HepG2 (cell line): ENCODE measurements around the gene GGACT. TPM values are rescaled to one million over a fixed set of nuclear protein-coding genes. Genes with fewer than 3 reads are reported as not detected.

Experiments
- AHR ChIP-seq: IDR thresholded peaks from 2 replicates; pipeline ENCODE4 v1.6.1; 2018; ENCODE audit warnings: missing genetic modification reagents, missing compliant biosample characterization
- ATF7-NPFF ChIP-seq: sonication (generic); formaldehyde crosslinking; IDR thresholded peaks from 2 replicates; pipeline ENCODE4 v1.8.1; 2023; ENCODE audit warnings: mild to moderate bottlenecking, low read depth, missing genetic modification reagents, moderate library complexity
- ELF1 ChIP-seq: sonication (generic); formaldehyde crosslinking; IDR thresholded peaks from 2 replicates; pipeline ENCODE4 v1.4.0; 2020; ENCODE audit warnings: missing genetic modification reagents
- HNF1A ChIP-seq, 2 experiments: sonication (generic) in 1 of 2; formaldehyde crosslinking in 1 of 2; IDR thresholded peaks; 2 replicates each; pipeline versions ENCODE4 v1.4.0 to v1.6.1; 2016 to 2020; ENCODE audit warnings: borderline replicate concordance in 1 of 2, low read depth in 1 of 2, mild to moderate bottlenecking in 1 of 2, missing genetic modification reagents in 1 of 2
- KAT8 ChIP-seq: IDR thresholded peaks from 2 replicates; pipeline ENCODE4 v1.6.1; 2016; ENCODE audit warnings: missing genetic modification reagents, missing compliant biosample characterization
- NCOA2 ChIP-seq: sonication (generic); formaldehyde crosslinking; IDR thresholded peaks from 2 replicates; pipeline ENCODE4 v1.8.0; 2022; ENCODE audit warnings: inconsistent platforms
- RAD21 ChIP-seq: fragments of 450-650 bp; formaldehyde crosslinking; IDR thresholded peaks from 2 replicates; pipeline ENCODE4 v1.5.0; 2020; ENCODE audit warnings: mild to moderate bottlenecking
- RXRB ChIP-seq: IDR thresholded peaks from 2 replicates; pipeline ENCODE4 v1.6.1; 2016; ENCODE audit warnings: borderline replicate concordance, missing genetic modification reagents, missing compliant biosample characterization
- SIN3A ChIP-seq: IDR thresholded peaks from 2 replicates; pipeline ENCODE4 v1.6.1; 2011; ENCODE audit warnings: low read depth, mild to moderate bottlenecking, control low read depth, low read length, borderline replicate concordance
- XBP1 ChIP-seq: sonication (generic); formaldehyde crosslinking; IDR thresholded peaks from 2 replicates; pipeline ENCODE4 v1.5.0; 2020; ENCODE audit warnings: missing genetic modification reagents
- YEATS4 ChIP-seq: sonication (generic); formaldehyde crosslinking; IDR thresholded peaks from 2 replicates; pipeline ENCODE4 v1.4.0; 2020; ENCODE audit warnings: missing genetic modification reagents, borderline replicate concordance
- ZBTB7A ChIP-seq: sonication (generic); formaldehyde crosslinking; IDR thresholded peaks from 2 replicates; pipeline ENCODE4 v1.8.0; 2022; ENCODE audit warnings: mild to moderate bottlenecking, missing genetic modification reagents
- ZFAT ChIP-seq: sonication (generic); formaldehyde crosslinking; conservative IDR thresholded peaks from 2 replicates; pipeline ENCODE4 v1.8.1; 2023; ENCODE audit warnings: missing genetic modification reagents, inconsistent platforms
- ZFP37 ChIP-seq: sonication (generic); formaldehyde crosslinking; IDR thresholded peaks from 2 replicates; pipeline ENCODE4 v1.4.0; 2020; ENCODE audit warnings: missing genetic modification reagents, borderline replicate concordance
- ZNF615 ChIP-seq: sonication (generic); formaldehyde crosslinking; IDR thresholded peaks from 2 replicates; pipeline ENCODE4 v1.5.0; 2020; ENCODE audit warnings: mild to moderate bottlenecking, missing genetic modification reagents, borderline replicate concordance
- ZNF691 ChIP-seq: sonication (generic); formaldehyde crosslinking; IDR thresholded peaks from 2 replicates; pipeline ENCODE4 v1.4.0; 2020; ENCODE audit warnings: missing genetic modification reagents, low read depth, mild to moderate bottlenecking, borderline replicate concordance
- ZNF878 ChIP-seq: sonication (generic); formaldehyde crosslinking; IDR thresholded peaks from 2 replicates; pipeline ENCODE4 v1.8.1; 2023; ENCODE audit warnings: mild to moderate bottlenecking, missing genetic modification reagents, moderate library complexity
- polyA plus RNA-seq, 8 experiments: library from polyadenylated mRNA; depleted of rRNA in 3 of 8; stranded (reverse) in 7 of 8; unstranded in 1 of 8; fragments of >200 nt; fragmentation: Illumina TruSeq in 4 of 8; extraction: Trizol in 4 of 8; gene quantifications; 2 replicates each; pipeline versions ENCODE4 v1.2.1 to v1.2.3, GENCODE V29; 2011 to 2016; ENCODE audit warnings: low read depth in 4 of 8, missing spikeins in 1 of 8, mixed read lengths in 1 of 8; ENCODE audit not compliant: insufficient read depth in 1 of 8
- total RNA-seq, 5 experiments: library from RNA; depleted of rRNA; stranded (reverse); fragments of >200 nt; fragmentation: Illumina TruSeq; extraction: Trizol; gene quantifications; 2 replicates each; pipeline ENCODE4 v1.2.3, GENCODE V29; 2016; ENCODE audit warnings: low read depth in 1 of 5
- TF ChIP-seq, protein P1 (sequence below): sonication (generic); formaldehyde crosslinking; IDR thresholded peaks from 2 replicates; pipeline ENCODE4 v1.8.1; 2023; ENCODE audit warnings: mild to moderate bottlenecking, inconsistent platforms, moderate library complexity, missing genetic modification reagents, borderline replicate concordance

GGACT gene
- total and polyA plus RNA-seq, 2 of the 13 experiments (the other 11 are each of a cell fraction or from before 2014, with no cell fraction given): 1.7 to 1.9 TPM

DNA sequence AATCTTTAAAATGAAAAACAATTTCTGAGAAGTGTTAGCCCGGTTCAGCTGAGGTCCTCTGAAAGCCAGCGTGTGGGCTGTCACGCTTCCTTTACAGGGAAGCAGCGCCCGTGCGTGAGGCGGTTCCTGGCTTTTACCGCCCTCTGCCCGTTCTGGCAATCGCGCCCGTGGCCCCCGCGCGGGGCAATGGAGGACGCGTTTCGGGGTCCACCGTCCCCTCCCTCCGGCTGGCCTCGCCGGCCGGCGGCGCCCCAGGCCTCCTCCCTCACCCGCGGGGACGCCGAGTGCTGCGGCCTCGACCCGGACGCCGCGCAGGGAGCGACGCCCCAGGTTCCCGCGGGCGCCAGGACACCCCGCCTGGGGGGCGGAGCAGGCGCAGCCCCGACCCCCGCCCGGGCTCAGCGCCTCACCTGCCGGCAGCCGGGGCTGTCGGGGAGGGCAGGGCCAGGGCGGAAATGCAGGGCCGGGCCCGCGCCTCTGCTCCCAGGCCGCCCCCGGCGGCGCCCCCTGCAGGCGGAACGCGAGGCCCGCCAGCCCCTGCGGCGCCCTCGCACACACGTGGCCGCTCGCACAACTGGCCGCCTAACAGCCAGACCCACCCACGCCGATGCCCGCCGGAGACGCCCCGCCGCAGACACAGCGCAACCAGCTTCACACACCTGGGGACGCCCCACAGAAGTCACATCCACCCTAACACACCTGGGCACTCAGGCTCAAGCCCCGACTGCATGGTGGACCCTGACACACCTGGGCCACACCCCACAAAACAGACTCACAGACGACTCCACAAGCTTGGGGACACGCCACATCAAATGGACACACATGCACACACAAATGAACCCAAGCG, at the start of gene GGACT (continued):
- no peak for TF ChIP-seq ZNF615
- no peak for TF ChIP-seq NCOA2 (CRISPR knock-in tag)
- TF ChIP-seq ZBTB7A (CRISPR knock-in tag): peak; percentile 35; the same call in 1 of the 2 replicates
- TF ChIP-seq HNF1A (IDR thresholded peaks at IDR 0.05; ENCODE audit: low read depth): no peak
- peak; percentile 64; the same call in 1 of the 2 replicates for TF ChIP-seq HNF1A (CRISPR knock-in tag; IDR thresholded peaks at IDR 0.05; ENCODE audit: borderline replicate concordance)
- TF ChIP-seq, protein P1, sequence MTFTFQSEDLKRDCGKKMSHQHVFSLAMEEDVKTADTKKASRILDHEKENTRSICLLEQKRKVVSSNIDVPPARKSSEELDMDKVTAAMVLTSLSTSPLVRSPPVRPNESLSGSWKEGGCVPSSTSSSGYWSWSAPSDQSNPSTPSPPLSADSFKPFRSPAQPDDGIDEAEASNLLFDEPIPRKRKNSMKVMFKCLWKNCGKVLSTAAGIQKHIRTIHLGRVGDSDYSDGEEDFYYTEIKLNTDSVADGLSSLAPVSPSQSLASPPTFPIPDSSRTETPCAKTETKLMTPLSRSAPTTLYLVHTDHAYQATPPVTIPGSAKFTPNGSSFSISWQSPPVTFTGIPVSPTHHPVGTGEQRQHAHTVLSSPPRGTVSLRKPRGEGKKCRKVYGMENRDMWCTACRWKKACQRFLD: no peak
- no peak for TF ChIP-seq ZFP37 (CRISPR knock-in tag)
- peak; percentile 75; the same call in 1 of the 2 replicates for TF ChIP-seq AHR (CRISPR knock-in tag)
- peak; percentile 96; the same call in 1 of the 2 replicates for TF ChIP-seq ATF7-NPFF (CRISPR knock-in tag)
- no peak for TF ChIP-seq ZNF691
- TF ChIP-seq KAT8: peak; percentile 53; the same call in 1 of the 2 replicates
- TF ChIP-seq RXRB (CRISPR knock-in tag): no peak
- TF ChIP-seq SIN3A: no peak
- no peak for TF ChIP-seq ZFAT (CRISPR knock-in tag)
- TF ChIP-seq YEATS4 (CRISPR knock-in tag): peak; percentile 87; the same call in 1 of the 2 replicates
- no peak for TF ChIP-seq ELF1
- TF ChIP-seq XBP1 (CRISPR knock-in tag): no peak
- peak; percentile 86 for TF ChIP-seq RAD21 (CRISPR knock-in tag)
- no peak for TF ChIP-seq ZNF878 (CRISPR knock-in tag)
